ENCODE measurements around the gene F13A1.
"Not testable (repeated sequence)": the region's sequence is repeated elsewhere in the genome, so short reads cannot be mapped to it uniquely, and the experiment has no call there.

Gene F13A1

DNA sequence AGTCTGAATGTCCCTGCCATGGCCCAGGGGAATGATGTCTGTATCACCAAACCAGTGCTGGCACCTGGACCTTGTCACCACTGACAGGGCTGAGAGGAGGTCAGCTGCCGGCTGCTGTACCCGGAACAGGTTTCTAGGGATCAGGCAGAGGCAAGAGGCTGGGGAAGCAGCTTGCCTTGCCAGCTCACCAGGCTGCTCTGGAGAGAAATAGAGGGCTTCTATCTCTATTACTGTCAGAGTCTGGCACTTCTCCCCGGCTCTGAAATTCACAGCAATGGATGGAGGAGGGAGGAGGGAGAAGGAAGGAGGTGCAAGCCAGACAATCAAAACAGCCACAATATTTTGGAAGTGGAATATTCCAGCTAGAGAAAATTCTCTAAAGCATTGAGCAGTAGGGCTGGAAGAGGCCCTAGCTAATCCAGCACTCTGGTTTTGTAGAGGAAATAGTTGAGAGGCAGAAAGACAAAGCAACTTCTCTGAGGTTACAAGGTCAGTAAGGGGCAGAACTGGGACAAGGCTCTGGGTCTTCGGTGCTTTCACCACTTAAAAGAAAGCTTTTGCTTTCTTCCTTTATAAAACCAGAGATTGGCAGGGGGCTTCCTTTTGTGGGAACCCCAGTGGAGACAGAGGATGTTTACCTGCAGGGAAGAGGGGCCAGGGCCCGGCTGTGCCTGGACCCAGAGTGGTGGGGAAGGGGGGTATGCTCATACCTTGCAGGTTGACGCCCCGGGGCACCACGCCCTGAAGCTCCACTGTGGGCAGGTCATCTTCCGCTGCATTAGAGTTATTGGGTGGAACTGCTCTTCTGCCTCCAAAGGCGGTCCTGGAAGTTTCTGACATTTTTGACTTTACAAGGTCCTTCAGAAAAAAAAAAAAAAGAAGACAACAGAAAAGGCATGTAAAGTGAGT is 2.4 kb downstream of the F13A1 start:
- in situ Hi-C loops (cut with HindIII; ENCODE audit: low sequenced_read_pairs) = no loop called here

DNA sequence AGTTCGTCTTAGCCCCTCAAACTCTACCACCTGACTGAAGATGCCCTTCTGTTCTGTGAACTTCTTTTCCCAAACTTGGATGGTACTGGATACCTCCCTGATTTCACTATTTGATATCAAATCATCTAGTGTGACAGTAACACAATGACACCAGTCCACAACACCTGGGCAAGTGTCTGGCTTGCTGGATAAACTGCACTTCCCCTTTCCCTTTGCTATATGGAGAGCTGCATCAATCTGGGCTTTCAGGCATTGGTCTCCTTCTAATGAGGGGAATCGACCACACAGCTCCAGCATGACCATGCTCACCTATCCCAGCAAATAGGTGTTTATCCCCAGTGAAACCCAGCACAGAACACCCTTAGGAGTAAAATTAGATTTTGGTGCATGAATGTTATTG is 3.1 kb downstream of the F13A1 start:
- in situ Hi-C loops (cut with HindIII; ENCODE audit: low sequenced_read_pairs) = no loop called here

DNA sequence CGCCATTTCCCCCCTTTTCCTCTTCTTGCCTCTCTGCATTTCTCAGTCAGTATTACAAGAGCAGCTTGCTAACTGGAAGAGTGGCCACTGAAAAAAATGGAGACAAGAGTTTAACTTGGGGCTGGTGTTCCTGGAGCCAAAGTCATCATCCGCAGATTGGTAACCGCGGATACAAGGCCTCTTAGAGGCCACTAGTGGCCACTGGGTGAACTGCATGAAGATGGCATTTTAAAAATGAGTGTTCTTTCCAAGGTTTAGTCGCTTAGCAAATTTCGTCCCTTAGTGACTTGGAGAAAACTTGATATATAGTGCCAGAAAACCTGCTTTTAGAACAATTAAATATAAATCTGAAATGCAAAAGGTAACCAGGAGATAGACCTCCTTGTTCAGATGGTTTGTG is 4.8 kb downstream of the F13A1 start:
- in situ Hi-C loops (cut with HindIII; ENCODE audit: low sequenced_read_pairs) = no loop called here

DNA sequence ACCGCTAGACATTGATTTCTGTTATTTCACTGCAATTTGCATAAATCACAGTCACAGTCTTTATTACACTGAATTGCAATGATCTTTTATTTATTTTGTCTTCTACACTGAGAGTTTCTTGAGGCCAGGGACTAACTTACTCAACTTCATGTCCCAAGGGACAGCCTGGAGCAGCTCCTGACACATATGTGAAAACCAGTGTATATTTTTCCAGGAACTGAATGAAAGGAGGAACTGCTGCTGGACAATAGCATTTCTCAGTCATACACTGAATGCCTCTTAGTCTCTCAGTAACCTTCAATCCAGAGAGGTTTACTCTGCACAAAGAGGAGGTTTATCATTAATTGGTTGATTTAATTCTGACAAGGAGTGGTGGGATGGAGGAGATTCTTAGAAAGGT is 5.9 kb downstream of the F13A1 start:
- in situ Hi-C loops (cut with HindIII; ENCODE audit: low sequenced_read_pairs) = no loop called here

DNA sequence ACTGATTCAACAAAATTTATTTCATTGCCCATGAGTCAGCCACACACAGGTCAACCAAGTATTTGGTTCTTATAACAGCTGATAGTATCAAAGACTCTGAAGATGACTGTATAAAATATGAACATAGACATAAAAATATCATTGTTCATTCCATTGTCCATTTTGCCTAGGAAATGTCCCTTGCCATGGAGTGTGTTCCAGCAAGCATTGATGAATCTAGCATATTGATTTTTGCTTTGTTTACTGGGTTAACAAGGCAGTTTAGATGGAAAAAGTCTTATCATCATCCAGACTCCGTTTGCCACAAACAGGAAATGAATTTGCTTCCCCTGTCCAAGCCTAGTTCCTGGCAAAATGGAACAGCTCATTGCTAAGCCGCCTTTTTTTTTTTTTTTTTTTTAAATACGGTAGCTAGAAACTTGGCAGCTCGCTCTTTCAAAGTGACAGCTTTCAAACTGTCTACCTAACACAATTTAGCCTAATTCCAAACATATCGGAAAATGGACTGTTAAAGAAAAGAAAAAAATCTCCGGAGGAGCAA is 7.5 kb downstream of the F13A1 start:
- in situ Hi-C loops (cut with HindIII; ENCODE audit: low sequenced_read_pairs) = no loop called here

DNA sequence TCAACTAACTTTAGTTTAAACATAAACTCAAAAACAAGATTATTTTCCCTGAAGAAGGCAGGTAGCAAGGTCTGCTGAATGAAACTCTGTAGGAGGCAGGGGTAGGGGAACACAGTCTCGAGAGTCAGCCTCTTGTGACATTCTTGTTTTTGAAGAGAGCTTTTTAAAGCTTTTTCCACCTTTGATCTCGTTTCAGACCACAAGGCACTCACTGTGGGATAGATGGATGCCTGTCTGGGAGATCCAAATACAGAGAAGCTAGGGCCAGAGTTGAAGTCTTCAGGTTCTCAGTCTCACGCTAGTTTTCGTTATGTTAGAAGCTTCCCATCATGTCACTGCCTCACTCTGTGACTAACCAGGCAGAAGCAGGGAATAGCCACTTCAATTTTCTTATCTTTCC is 14.9 kb downstream of the F13A1 start:
- in situ Hi-C loops (cut with HindIII; ENCODE audit: low sequenced_read_pairs) = no loop called here

DNA sequence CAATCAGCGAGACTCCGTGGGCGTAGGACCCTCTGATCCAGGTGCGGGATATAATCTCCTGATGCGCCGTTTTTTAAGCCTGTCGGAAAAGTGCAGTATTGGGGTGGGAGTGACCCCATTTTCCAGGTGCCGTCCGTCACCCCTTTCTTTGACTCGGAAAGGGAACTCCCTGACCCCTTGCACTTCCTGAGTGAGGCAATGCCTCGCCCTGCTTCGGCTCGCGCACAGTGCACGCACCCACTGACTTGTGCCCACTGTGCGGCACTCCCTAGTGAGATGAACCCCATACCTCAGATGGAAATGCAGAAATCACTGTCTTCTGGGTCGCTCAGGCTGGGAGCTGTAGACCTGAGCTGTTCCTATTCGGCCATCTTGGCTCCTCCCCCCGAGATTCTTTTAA is 20.1 kb downstream of the F13A1 start:
- in situ Hi-C loops (cut with HindIII; ENCODE audit: low sequenced_read_pairs) = not testable (repeated sequence)

DNA sequence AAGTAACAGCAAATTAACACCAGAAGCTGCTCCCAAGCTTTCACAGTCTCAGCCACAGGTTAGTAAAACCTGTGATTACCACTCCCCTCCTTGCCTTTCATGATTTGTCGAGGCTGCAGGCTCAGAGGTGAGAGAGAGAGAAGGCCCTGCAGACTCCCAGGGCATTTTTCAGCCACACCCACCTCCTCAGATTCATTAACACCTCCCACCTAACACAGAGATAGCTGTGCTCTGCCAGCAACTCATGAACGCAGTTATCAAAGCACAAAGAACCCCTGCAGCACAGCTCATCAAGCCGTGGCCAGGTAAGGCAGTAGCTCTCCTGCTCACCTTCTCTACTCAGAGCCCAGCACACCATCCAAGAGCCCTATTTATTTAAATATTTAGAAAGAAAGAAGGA is 27.1 kb downstream of the F13A1 start:
- in situ Hi-C loops (cut with HindIII; ENCODE audit: low sequenced_read_pairs) = no loop called here

DNA sequence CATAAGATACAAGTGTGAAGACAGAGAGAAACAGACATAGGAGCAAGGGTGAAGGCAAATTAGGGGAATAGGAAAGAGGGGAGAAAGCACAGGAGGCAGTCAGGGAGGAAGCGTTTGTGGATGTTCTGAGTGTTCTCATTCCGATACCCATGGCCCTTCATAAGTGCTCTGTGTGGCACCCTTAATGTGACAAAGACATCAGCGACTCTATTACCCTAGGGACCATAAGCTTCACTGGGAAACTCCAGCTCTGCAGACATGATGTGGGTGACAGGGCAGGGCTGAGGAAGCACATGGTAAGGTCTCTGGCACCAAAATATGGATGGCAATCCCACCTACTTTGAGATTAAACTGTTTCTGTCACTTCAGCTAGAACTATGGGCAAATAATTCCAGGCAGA is 33.0 kb downstream of the F13A1 start:
- in situ Hi-C loops (cut with HindIII; ENCODE audit: low sequenced_read_pairs) = no loop called here

DNA sequence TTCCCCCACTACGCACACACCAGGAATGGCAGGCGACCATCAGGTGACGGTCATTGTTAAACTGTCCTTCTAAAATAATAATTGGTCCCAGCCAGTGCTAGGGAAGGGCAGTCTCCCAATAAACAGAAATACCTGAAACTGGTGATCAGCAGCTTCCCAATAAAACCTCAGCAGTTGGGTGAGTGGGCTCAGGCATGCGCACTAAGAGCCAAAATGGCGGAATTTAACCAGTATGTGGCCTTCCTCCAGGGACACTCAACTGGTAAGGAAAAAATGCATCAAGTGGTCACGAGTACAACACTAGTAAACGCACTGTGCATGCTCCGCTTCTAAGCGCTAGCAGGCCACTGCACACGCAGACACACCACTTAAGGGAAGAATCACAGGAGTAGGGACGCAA is 34.8 kb downstream of the F13A1 start:
- in situ Hi-C loops (cut with HindIII; ENCODE audit: low sequenced_read_pairs) = no loop called here

DNA sequence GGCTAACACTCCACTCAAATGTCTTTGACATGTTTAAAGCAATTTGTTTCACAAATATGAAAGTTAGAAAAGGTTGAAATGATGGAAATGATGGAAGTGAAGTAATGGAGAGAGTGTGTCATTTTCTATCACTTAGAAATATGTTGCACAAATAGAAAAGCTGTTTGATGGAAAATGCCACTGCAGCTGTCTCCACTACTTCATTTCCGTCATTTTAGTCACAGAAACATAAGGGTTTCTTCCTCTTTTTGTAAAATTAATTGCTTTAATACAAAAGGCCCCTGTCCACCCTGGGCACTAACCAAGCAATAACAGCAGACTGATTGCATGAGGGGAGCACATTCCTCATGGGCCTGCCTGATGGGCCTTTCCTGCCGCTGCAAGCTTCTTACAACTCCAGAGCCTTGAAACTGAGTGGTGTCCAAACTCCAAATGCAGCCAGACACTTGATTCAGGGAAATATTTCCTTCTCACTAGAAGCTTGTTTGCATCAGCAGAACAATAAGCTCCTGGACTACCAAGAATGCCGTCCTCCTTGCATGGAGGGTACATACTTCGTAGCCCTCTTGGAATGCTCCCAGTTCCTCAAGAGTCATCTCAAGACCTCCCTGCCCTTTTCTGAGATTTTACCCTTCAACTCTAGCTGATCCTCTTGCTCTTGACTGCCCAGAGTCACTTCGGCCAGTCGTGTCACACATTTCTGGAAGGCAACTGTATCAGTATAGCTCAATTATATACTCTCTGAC is 36.1 kb downstream of the F13A1 start:
- in situ Hi-C loops (cut with HindIII; ENCODE audit: low sequenced_read_pairs) = no loop called here

DNA sequence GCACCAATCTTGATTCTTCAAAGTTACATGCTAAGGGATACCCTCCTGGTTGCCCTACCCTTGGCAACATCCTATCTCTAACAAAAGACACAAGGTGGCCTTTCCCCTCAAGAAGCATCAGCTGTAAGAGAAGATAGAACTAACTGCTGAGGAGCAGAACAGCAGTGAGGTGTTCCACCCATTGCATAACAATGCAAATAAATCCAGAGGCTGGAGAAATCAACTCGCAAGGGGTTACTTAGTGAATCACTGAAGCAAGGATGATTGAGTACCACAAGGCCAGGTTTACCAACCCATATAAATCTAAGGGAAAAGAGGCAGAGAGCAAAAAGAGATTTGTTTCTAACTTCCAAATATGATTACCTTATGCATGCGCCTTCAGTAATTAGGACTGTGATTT is 36.7 kb downstream of the F13A1 start:
- in situ Hi-C loops (cut with HindIII; ENCODE audit: low sequenced_read_pairs) = no loop called here

DNA sequence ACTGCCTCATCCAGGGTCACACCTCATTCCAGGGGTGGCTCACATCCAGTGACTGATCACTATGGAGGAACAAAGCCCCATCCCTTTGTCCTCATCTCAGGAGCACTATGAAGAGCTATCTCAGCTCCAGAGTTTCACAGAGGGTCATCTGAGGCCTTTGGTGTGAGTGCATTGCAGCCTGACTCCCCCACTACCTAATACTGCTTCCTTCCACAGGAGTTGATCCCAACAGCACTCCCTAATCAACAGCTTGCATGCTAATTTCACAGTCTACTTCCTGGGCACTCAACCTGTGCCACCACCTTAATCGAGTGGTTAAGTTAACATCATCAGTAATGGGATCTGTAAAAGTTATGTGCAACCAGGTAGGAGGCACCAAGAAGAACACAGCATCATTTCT is 37.7 kb downstream of the F13A1 start:
- in situ Hi-C loops (cut with HindIII; ENCODE audit: low sequenced_read_pairs) = no loop called here

DNA sequence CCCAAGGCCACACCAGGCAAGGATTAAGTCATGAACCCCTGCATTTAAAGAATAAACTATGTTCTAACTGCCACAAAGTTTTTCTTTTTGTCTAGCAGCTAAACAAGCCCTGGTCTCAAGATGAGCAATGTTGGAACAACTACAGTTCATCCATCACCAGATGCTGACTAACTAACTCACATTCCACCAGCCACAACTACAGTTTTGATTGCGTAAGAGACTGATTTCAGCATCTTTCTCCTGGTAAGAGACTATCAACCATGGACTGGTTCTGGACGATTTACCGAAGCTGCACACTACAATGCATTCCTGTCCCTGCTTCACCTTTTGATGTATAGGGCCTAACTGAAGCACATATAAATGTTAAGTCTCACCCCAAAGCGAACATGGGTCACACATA is 43.0 kb downstream of the F13A1 start:
- in situ Hi-C loops (cut with HindIII; ENCODE audit: low sequenced_read_pairs) = no loop called here

DNA sequence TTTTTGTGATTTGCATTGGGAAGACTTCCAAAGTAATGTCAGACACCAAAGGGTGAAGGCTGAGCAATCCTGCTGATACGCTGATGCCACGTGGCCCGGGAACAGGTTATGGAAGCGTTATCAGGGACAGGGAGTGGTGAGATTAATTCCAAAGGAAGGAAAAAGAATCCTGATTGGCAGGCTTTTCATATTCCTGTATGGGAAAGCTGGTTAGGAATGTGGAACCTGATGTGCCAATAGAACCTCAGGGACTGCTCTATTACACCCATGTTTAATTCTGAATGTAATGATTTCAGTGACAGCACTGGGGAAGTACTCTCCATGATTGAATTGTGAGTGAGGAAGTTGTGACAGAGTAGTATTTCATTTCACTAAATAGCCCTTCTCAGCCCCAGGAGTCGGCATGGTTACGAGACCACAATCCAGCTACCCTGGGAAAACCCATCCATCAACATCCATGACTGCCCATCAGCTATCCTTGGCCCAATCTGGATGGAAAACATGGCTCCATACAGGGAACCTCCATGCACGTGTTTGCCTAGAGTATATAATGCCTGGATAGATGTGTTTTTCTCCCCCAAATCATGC is 49.4 kb downstream of the F13A1 start:
- in situ Hi-C loops (cut with HindIII; ENCODE audit: low sequenced_read_pairs) = no loop called here

DNA sequence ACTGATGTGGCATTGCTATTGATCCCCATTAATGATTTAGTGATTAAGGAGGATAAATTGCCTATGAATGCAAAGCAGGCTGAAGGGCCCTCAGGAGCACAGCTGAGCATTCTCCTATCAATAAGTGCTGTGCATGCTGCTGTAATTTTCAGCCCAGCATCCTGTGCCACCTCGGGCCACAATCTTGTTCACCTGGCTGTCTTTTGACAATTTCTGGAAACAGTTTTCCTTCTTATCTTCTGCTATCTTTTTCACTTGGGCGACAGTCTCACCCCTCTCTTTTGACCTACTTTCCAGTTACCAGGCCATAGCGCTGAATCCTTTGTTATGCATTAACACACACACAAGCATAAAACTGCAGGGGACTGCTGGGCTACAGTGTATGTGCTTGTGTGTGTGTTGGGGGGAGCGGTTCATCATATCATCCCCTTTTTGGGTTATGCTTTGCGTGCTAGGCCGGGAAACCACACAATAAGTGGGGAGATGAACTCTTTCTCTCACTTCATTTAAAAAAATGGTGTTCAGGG is 60.2 kb downstream of the F13A1 start:
- in situ Hi-C loops (cut with HindIII; ENCODE audit: low sequenced_read_pairs) = no loop called here

DNA sequence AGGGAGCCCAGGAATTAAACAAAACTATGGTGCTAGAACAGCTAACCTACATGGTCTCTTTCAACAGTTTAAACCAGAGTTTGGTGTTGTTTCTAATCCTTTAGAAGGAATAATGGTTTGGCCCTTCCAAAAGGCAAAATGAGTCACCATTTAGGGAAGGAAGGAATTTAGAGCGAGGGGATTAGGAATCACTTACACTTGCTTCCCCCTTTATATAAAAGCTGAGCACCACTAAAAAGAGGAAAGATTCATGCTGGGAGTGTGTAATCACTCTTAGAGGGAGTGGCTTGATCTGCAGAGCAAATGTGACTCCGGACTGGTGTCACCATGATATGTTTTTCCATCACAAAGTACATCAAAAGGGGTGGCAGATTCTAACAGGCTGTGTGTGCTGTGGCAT is 63.6 kb downstream of the F13A1 start:
- in situ Hi-C loops (cut with HindIII; ENCODE audit: low sequenced_read_pairs) = no loop called here

DNA sequence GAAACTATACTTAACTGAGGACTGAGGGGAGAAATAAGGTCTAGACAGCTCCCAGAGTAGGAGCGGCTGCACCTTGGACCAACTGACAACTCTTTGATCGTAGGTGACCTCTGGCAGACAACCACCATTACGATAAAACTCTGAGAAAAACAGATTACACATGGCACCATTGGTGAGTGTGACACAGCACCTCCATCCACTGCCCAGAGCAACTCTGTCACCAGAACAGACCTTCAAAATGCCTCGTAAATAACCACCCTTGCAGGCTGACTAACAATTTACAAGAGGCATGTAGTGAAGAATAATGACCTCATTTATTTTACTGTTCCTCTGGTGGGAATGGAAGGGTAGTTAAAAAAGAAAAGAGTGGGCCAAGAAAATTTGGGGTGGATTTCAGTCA is 64.2 kb downstream of the F13A1 start:
- in situ Hi-C loops (cut with HindIII; ENCODE audit: low sequenced_read_pairs) = no loop called here

DNA sequence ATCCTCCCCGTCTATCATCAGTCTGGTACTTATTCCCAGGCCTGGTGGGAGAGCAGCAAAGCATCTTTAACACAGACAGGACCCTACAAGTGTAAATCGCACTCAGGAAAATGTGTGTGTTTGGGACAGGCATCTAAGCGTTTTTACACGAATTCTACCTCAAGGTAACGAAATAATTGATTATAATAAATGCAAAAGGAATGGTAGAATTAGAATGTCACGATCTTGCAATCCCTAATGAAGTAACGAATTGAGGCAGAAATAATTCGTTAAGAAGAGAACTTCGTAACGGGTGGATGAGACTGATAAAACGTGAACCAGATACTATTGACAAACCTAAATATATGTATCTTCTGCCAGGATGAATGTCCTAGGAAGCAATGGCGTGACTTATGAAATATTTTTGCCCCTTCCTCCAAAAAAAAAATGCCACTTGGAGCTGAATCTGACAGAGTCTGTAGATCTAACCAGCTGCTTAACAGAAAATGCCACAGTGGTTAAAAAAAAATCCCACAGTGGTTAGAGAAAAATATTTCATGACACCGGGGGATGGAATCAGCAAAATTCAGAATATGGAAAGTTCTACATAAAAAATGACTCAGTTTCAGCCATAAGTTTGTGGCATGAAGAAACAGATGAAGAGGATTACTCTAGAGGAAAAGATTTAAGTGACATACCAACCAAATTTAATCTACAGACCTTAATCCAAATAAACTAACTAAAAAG is 68.7 kb downstream of the F13A1 start:
- in situ Hi-C loops (cut with HindIII; ENCODE audit: low sequenced_read_pairs) = no loop called here

DNA sequence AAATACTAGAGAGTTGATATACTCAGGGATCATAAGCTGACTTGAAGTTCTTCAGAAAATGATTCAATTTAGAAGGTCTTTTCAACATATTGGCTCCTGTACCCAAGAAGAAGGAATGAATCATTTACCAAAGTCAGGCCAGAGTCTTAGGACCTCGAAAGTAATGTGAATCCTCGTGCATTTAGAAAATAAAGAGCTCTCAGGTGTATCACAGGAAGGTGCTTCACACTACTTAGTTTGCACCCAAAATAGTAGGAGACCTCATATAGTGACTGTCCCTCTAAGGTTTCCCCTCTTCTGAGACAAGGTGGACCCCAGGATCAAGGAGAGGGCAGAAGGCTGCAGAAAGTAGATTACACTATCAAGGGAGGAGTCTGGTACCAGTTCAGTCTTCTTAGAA is 71.8 kb downstream of the F13A1 start:
- in situ Hi-C loops (cut with HindIII; ENCODE audit: low sequenced_read_pairs) = no loop called here

DNA sequence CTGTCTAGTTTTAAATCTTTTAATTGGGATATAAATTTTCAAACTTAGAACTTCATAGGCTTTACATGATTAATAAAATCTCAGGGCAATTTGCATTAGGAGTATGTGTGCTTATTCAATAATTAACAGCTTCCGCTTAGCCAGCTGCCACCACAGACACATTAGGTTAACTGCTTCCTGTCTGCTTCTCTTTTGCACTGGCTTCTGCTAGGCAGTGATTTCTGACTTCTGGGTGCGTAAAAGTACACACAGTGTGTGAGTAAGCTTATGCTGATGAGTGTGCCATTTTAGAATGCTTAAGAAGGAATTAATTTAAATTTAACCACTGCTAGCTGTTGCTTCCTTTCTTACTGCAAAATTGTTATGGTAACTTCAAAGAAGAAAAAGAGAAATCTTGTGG is 73.9 kb downstream of the F13A1 start:
- in situ Hi-C loops (cut with HindIII; ENCODE audit: low sequenced_read_pairs) = no loop called here
